ENCODE measurements around the gene GPX6.
"Not testable (repeated sequence)": the region's sequence is repeated elsewhere in the genome, so short reads cannot be mapped to it uniquely, and the experiment has no call there.

GPX6 gene

GRCh38 chr6:28515676-28516075 is at the start of gene GPX6:
Gene GPX6, minus strand, starts transcription at chr6:28515793. Its CDS starts 50 bp downstream, at chr6:28515743.
- no peak for TF ChIP-seq ZNF274 (IDR thresholded peaks at IDR 0.05; ENCODE audit: low read depth, low read length)
- H3K4me3 ChIP-seq (ENCODE audit: low read length) = no peak within 1 kb of the TSS

DNA sequence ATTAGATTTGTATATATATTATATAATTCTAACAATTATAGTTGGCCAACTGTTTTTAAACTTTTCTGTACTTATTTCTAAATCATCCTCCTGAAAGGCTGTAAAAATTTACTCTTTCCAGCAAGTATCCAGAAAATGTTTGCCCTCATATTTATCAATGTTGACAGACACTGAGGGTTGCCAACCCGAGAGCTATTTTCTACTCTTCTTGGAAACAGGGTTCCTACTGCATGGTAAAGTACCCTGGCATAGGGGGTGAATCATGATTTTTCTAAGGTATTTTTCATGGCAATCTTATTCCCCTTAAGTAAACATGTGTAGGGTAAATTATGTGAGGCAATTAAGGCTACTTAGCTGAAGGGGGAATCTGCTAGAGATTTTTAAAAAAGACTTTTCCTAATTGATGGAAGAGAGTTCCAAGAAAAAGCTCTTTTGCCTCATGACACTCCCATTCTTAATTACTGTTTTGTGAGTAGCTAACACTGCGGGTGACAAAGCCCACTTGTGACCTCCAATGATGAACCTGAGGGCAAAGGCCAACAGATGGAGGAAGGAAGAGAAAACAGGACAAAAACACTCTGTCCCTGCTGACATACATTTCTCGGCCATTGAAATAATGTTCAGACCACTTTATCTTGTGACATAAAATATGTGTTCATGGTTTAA is 48.0 kb upstream of the GPX6 start:
- no peak overlapping the region for H3K4me3 ChIP-seq (ENCODE audit: low read length)
- no peak for TF ChIP-seq ZNF274 (IDR thresholded peaks at IDR 0.05; ENCODE audit: low read depth, low read length)

DNA sequence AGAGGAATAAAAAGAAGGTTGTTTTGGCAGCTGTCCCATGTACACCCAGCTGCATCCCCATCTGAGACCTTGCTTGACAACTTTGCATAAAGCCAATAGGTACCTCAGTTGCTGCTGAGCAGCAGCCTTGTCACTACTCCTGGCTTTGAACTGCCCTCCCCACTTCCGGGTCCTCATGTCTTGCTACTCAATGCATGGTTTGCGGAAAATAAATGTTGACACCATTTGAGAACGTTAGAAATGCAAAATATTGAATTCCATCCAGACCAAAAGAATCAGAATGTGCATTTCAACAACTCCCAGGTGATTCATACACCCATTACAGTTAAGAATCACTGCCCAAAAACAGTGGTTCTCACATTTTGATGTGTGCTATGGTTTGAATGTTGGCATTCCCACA is 43.0 kb upstream of the GPX6 start:
- no peak overlapping the region for H3K4me3 ChIP-seq (ENCODE audit: low read length)
- no peak for TF ChIP-seq ZNF274 (IDR thresholded peaks at IDR 0.05; ENCODE audit: low read depth, low read length)

DNA sequence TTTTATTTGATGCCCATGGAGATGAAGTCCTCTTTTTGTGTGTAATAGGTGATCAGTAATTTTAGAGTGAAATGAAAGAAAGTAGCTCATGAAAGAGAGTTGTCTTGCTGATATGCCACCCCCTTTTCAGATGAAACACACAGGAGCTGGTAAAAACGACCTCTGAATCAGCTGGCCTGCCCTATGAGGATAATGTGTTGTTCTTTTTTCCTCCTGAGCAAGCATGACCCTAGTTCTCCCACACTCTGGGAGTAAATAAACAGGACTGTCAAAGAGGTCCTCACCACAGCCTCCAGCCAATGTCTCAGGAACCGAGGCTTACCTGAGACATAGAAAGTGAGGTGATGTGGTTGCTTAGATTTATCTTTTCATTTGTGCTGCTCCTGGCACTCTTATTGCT is 39.5 kb upstream of the GPX6 start:
- TF ChIP-seq ZNF274 (IDR thresholded peaks at IDR 0.05; ENCODE audit: low read depth, low read length) = no peak

DNA sequence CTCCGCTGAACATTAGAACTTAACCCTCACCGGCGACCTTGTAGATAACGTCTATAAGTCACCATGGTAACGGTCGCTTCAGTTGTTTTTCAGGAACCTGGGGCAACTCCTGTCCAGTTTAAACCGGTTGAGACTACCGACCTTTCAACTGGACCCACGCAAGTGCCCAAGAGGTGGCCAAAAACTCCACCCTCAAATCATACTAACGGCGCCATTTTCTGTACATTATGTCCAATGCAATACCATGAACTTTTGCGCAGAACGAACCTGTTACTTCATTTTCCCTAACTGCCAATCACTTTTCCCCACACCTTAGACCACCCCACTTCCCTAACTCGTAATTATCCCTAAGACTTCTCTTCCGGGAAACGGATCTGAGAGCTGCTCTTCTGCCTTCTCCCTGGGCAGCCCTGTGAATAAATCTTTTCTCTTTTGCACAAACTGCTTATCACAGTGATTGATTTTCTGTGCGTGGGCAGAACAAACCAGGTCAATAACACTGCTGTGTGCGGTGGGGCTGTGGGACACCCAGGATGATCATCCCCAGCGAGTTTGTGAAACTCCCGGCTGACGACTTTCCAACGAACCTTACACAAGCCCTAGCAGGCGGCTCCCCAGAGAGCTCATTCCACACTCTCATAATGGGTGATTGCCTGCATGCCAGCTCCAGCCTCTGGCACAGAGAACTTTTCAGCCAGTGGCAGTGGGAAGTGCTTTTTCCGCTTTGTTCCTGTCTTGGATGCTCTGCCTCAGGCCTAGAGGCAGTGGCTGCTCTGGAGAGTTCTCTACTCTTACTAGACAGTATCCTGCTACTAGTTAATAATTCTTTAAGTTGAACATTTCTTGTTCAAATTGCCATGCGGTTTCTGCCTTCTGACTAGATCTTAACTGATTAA is 38.6 kb upstream of the GPX6 start:
- no peak overlapping the region for H3K4me3 ChIP-seq (ENCODE audit: low read length)
- TF ChIP-seq ZNF274 (IDR thresholded peaks at IDR 0.05; ENCODE audit: low read depth, low read length) = no peak

More for the DNA sequence above, 39.5 kb upstream of the GPX6 start:
- no peak overlapping the region for H3K4me3 ChIP-seq (ENCODE audit: low read length)

DNA sequence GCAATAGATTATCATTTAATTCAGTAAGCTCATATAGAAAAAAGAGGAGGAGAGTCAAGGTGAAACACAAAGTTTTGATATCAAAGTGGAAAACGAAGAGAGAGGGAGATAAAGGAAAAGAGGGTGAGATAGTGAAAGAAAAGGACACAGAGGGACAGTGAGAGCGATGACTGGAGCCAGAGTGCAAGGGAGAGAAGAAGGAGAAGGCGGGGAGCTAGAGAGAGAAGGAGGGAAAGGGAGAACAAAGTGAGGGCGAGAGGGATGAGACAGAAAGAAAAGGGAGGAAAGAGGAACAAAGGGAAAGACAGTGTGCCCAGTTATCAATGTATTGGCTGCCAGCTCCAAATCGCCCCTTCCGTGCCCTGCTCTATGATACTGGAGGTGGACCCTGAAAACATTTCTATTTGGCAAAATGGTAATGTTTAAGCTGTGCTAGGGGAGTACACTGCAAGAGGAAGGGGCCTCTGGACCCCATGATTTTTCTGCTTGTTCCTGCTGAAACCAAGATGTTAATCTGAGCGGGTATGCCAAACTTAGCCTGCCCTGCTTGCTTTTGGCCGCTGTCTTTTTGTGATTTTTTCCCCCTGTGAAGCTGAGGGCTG is 37.9 kb upstream of the GPX6 start:
- no peak overlapping the region for H3K4me3 ChIP-seq (ENCODE audit: low read length)
- TF ChIP-seq ZNF274 (IDR thresholded peaks at IDR 0.05; ENCODE audit: low read depth, low read length) = no peak

DNA sequence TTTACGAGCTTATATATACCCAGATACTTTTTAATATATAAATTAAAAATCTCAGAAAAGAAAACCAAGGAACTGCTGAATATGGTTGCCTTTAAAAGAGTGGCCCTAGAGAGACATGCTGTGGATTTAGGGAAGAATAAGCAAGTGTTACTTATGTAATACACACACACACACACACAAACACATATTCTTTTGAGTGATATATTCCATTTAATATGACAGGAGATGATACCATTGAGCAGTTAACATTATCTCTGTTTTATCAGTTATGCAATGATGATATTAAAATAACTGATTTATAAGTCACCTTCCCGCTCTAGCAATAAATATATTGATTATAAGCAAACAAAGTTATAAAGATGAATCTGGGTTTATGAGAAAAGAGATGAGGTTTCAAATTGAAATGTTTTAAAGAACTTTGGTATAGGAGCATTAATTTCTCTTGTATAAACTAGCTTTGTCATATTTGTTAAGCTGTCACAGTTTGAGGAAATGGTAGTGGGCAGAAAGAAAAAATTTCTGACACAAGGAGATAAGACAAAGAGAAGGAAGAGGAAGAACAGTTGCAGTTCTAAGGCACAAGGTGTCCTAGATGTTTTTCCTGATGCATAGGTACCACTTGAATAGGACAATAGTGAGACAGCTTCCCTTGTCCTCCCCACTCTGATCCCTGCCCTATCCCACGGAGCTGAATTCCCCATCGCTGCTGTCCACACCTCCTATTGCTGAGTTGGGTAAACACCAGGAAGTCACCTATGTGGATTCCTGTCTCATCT is 36.5 kb upstream of the GPX6 start:
- H3K4me3 ChIP-seq (ENCODE audit: low read length) = no peak overlapping the region
- TF ChIP-seq ZNF274 (IDR thresholded peaks at IDR 0.05; ENCODE audit: low read depth, low read length) = no peak

- not testable (repeated sequence) for H3K4me3 ChIP-seq (ENCODE audit: low read length)
Observed at GRCh38 chr6:28547003-28547402, 31.4 kb upstream of the GPX6 start.

- no peak overlapping the region for H3K4me3 ChIP-seq (ENCODE audit: low read length)
- no peak for TF ChIP-seq ZNF274 (IDR thresholded peaks at IDR 0.05; ENCODE audit: low read depth, low read length)
Observed at GRCh38 chr6:28545955-28546354, 30.4 kb upstream of the GPX6 start.

DNA sequence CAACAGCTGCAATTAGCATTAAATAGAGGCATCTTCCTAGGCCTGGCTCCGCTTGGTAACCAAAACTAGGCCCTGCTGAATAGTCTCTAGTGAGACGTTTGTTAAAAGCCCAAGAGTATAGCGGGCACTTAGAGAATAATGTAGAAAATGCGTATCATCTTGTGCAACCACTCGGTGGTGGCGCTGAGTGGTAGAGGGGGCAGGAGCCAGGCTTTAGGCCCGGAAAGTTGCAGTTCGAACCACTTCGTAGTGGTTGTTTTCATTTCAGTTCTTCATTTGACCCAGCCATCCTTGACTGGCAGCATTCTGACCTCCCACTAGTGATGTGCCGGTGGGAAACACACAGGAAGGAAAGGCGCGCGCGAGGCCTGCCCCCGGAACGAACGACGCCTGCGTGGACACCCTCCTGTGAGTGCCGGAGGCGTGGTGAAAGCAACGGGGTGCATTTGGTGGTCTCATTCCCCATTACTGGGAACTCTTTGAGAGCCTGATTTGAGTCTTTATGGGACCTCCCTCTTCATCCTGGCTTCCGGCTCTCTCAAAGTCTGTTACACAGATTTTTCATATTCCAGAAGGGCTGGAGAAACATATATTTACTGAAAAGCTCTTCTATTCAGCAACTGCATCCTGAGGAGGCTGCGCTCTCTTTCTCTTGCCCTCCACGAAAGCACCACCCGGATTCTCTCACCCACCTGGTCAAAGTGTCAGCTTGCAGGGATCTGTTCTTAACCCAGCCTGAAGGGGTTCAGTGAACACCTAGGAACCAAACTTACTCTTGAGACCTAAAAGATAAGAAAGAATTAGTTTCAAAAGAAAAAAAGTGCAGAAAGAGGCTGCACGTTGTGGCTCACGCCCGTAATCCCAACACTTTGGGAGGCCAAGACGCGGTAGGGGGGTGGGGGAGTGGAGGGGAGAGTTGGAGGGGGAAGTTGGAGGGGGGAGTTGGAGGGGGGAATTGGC is 28.3 kb upstream of the GPX6 start:
- H3K4me3 ChIP-seq (ENCODE audit: low read length) = peak overlapping the region; percentile 13; the same call in 1 of the 2 replicates
- no peak for TF ChIP-seq ZNF274 (IDR thresholded peaks at IDR 0.05; ENCODE audit: low read depth, low read length)

GRCh38 chr6:28542440-28543296 is 27.1 kb upstream of the GPX6 start:
- H3K4me3 ChIP-seq (ENCODE audit: low read length) = peak overlapping the region; percentile 50
- no peak for TF ChIP-seq ZNF274 (IDR thresholded peaks at IDR 0.05; ENCODE audit: low read depth, low read length)

- TF ChIP-seq ZNF274 (IDR thresholded peaks at IDR 0.05; ENCODE audit: low read depth, low read length) = no peak
- H3K4me3 ChIP-seq (ENCODE audit: low read length) = no peak overlapping the region; the same call in 1 of the 2 replicates
Observed at GRCh38 chr6:28541996-28542395, 26.4 kb upstream of the GPX6 start.

All from GM08714 (cell line).